ENCODE data around the gene MLLT10.

Gene MLLT10

DNA sequence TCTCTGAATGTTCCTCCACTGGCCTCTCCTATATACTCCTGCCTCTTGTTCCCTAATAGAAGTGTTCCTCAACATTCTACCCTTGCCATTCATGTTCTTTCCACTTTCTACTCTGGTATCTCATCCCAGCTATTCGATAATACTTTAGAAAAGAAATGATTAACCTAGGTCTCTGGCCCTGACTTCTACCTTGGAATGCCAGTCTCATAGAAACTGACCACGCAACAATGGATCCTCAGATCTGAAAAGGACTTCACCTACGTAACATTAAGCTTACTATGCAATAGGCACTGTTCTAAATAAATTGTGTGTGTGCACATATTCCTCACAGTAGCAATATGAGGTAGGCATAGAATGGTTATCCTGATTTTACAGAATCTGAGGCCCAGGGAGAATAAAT, 235.0 kb downstream of the MLLT10 start:
- no peak for DNase-seq (ENCODE audit: low read depth in 2 of 2)

DNA sequence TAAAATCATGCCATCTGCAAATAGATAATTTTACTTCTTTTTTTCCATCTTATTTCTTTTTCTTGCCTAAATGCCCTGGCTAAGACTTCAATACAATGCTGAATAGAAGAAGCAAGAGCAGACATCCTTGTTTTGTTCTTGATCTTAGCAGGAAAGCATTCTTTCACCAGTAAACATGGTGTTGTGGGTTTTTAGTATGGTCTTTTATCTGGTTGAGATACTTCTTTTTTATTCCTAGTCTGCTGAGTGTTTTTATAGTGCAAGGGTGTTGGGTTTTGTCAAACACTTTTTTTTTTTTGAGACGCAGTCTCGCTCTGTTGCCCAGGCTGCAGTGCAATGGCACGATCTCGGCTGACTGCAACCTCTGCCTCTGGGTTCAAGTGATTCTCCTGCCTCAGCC, 237.2 kb downstream of the MLLT10 start:
- DNase-seq (ENCODE audit: low read depth in 2 of 2), result no peak

DNA sequence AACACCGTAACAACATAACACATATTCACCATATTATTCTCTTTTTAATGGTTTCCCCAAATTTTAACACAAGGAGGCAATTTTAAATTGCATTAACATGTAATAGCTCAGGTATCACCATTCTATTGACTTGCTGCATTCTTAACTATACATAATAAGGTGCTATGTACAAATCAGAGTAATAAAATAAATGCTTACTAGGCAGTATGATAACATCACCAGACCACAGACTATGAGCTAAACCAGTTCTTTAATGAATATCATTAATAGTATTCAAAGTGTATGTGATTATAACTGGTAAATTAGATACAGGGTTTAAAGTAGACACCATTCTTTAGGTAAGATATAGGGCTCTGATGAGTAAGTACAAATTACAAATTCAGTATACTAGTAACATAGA, 242.9 kb downstream of the MLLT10 start:
- no peak for DNase-seq (ENCODE audit: low read depth in 2 of 2)

DNA sequence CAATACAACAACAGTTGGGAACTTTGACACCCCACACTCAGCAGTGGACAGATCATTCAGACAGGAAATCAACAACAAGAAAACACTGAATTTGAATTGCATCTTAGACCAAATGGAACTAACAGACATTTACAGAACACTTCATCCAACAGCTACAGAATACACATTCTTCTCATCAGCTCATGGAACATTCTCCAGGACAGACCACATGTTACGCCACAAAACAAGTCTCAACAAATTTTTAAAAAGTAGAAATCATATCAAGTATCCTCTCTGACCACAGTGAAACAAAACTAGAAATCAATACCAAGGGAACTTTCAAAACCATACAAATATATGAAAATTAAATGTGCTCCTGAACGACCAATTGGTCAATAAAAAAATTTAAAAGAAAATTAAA, 257.2 kb downstream of the MLLT10 start:
- DNase-seq (ENCODE audit: low read depth in 2 of 2), result no peak

Measured in stimulated activated CD4-positive, alpha-beta T cell treated with anti-CD3 and anti-CD28 coated beads, Interleukin-4, amount 100 ng/mL, for 48 hours (primary cell).